HT-29 (cell line): ENCODE results near the gene FPR3. TPM values are rescaled to one million over a fixed set of nuclear protein-coding genes. Genes with fewer than 3 reads are reported as not detected.
"Not testable (repeated sequence)": the region's sequence is repeated elsewhere in the genome, so short reads cannot be mapped to it uniquely, and the experiment has no call there.

Experiments used
- DNase-seq: peaks from one replicate; pipeline ENCODE4 v3.0.0-alpha.2; 2015; ENCODE audit warnings: low spot score
- total RNA-seq: library from RNA; depleted of rRNA; stranded (reverse); fragments of >200 nt; shearing (Covaris generic); gene quantifications from 2 replicates; pipeline ENCODE4 v1.2.3, GENCODE V29; 2014; rRNA removed

The FPR3 gene
- total RNA-seq: not detected in 2 replicates

GRCh38 chr19:51794885-51795490, at the start of gene FPR3:
Gene FPR3, plus strand, starts transcription at chr19:51795157. Its CDS starts 28,592 bp downstream, at chr19:51823749.
- DNase-seq: no peak

GRCh38 chr19:51746731-51747130, 48.2 kb upstream of the FPR3 start:
- no peak for DNase-seq

DNA sequence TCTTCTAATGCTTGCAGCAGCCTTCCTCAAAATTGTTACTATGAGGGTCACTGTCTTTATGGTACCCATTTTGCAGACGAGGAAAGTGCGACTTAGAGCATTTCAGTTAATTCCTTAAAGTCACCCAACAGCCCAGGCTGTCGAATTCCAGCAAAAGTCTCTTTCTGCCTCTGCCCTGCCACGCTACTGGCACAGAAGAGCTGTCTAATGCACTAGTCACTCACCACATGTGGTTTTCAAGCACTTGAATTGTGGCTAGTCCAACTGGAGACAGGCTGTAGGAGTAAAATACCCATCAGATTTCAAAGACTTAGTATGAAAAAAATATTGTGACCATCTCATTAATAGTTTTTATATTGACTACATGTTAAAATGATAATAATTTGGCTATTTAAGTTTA, 45.0 kb upstream of the FPR3 start:
- DNase-seq: no peak

DNA sequence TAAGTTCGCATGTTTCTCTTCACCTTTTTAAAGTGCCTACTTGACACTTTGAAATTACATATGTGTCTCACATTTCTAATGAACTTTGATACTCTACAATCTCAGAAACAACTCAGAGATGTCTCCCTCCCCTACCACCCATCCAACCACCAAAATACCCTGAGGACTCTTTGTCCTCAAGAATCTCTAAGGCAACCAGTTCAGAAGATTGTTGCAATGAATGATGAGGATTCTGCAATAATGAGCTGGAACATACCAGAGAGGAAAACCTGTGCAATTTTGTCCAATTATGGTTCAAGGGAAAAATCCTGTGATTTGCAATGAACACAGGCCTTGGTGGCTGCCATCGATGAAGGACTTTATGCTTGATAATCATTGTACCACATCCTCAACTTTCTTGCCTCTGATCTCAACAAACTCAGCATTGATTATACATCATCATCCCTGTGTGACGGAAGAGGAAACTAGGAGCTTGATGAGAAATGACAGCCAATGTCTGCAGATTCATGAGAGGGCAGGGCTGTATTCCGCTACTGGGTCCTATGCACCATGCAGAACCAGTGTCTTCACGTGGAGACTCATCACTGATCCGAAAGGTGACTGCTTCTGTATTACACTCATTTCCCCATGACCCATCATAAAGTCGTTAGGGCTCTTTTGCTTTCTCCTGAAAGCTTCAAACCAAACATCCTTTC, 44.4 kb upstream of the FPR3 start:
- DNase-seq: no peak

DNA sequence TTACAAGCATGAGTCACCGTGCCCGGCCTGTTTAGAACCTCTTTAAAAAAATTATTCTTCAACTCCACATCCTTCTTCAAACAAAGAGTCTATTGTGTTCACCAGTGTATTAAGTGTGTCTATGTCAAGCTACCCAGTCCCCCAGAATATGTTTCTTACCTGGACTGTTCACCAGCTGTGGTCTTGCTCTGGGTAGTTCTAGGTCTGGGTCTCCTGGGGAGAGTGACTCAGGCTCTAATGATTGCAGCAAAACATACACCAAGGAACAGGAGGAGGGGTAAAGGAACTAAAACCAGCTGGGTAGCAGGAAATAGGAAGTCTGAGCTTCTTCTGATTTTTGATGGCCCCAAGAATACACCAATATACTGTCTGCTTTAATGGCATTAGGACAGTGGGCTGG, 43.3 kb upstream of the FPR3 start, which contains the start of gene FPR1:
FPR1 (minus strand) TSS at position 224 of the 400 bp plus-strand sequence. CDS start 4,884 bp downstream, outside the sequence.
- peak; percentile 29 for DNase-seq

- no peak for DNase-seq
Measured at GRCh38 chr19:51754109-51754508, 40.8 kb upstream of the FPR3 start.

- no peak for DNase-seq
Measured at GRCh38 chr19:51754770-51755169, 40.2 kb upstream of the FPR3 start.

- no peak for DNase-seq
Measured at GRCh38 chr19:51755571-51755970, 39.4 kb upstream of the FPR3 start.

GRCh38 chr19:51760697-51761356, 34.1 kb upstream of the FPR3 start, which contains the start of gene FPR2:
Gene FPR2, plus strand, starts transcription at chr19:51761180. Its CDS starts 7,479 bp downstream, at chr19:51768659.
- DNase-seq: no peak

DNA sequence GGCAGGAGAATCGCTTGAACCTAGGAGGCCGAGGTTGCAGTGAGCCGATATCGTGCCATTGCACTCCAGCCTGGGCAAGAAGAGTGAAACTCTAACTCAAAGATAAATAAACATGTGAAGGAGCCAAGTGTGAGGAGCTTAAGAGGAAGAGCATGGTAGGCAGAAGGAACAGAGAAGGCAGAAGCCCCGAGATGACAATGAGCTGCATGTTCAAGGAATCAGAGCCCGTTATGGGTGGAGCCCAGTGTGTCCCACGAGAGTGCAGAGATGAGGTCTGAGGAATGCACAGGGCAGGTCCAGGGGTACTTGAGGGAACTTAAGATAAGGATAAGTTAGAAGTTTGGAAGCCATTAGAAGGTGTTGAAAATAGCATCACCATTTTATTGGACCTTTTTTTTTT, 33.3 kb upstream of the FPR3 start:
- DNase-seq: no peak

DNA sequence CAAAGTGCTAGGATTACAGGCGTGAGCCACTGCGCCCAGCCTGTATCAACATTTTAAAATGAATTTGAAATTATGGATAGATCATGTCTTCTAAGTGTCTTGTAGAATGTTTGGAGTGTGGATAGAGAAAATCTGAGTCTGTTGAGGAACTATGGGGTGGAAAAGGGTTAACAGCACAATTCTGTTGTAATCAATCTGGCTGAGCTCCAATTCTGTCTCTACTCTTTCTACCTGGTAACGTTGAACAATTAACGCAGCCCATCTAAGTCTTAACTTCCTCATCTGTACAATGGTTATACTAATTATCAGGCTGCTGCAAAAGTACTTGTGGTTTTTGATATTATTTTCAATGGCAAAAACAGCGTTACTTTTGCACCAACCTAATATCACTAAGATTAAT, 29.9 kb upstream of the FPR3 start:
- no peak for DNase-seq

- no peak for DNase-seq
Measured at GRCh38 chr19:51766461-51766860, 28.5 kb upstream of the FPR3 start.

DNA sequence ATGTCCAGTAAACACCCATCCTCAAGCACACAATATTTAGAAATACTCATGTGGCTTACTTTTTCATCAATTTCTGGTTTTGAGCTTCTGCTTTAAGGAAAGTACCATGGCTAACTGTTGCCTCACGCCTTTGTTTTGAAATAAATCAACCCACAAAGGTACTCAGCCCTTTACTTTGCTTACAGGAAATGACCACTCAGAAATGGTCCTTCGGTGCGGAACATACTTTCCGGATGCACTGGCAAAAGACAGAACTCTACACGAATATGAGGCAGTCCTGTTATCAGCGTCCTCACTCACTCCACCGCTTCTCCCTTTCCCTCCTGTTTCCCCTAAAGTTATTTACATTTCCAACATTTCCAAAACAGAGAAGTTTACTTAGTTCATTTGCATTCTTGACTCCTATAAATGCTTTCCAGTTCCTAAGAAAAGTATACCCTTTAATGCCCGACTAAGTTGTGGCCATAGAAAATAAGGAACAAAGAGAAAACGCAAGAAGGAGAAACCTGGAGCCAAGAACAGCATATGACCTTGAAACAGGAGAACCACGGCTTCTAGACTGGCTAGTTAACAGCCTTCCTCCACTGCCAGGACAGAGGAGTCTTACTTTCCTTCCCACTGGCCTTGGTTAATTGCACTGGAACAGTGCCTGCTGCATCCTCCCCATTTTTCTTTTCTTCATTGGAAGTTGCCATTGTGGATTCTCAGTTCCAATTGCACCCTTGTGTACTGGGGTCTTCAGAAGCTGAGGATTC, 23.4 kb upstream of the FPR3 start:
- DNase-seq: no peak

GRCh38 chr19:51772977-51773376, 22.0 kb upstream of the FPR3 start:
- DNase-seq: no peak

GRCh38 chr19:51776561-51776960, 18.4 kb upstream of the FPR3 start:
- DNase-seq: not testable (repeated sequence)

DNA sequence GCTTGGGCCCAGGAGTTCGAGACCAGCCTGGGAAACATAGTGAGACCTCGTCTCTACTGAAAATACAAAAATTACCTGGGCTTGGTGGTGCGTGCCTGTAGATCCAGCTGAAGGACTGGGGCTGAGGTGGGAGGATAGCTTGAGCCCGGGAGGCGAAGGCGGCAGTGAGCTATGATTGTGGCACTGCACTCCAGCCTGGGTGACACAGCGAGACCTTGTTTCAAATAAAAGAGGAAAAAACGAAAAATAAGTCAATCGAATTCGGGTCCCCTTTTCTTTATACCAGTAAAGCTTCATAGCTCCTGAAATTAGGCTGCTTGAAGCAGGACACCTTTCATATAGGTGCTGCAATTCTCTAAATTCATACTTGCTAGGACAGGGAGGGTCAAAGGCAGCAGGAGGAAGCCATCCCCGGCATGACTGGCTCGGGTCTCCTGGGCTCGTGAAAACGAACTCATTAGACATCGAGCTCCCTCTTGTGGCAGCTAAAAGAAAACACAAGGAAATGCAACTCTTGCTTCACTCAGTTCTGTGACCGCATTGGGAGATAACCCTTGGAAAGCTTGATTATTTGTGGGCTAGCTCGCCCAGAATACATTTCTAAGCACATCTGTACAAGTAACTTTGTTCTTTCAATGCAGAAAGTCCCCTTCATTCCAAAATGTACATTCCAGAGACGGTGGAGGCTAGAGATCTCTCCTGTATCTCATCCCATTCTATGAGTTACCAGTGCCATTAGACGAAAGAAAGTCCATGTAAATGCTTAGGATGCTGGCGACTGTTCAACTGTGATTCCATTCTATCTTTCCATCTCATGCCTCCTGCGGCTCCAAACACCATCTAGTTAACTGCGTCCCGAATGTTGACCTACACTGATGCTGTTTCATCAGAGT, 17.1 kb upstream of the FPR3 start:
- peak; percentile 89 for DNase-seq

DNA sequence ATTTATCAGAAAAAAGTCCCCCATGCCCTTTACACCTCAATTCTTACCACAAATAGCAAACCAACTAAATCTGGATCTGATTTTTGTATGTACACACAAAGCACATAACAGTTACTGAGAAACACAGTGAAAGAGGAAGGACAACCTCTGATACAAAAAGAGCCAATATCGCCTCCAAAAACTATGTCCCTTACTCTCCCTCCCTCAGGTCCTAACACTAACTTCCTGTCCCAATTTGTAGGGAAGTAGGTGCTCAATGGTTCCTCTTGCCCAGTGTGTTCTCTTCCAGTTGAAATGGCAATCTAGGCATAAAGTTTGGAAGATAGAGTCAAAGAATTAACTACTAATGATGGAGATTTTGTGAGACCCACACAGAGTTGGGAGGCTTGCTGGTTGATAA, 15.8 kb upstream of the FPR3 start:
- DNase-seq: no peak

GRCh38 chr19:51779703-51780102, 15.3 kb upstream of the FPR3 start:
- no peak for DNase-seq

DNA sequence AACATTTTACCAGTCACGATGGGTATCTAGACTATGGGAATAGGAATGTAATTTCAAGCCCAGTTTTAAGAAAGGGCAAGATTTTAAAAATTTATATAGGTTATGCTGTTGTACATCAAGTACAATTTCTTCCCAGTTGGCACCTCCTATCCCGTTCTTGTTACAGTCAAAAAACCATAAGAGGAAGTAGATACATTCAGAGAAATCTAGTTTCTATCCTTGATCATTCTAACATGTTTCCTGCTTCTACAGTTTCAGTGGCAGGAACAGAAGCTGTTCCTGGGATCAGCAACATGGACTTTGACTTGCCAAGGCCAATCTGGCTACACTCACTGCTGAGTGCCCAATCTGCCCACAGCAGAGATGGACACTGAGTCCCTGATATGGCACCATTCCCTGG, 14.7 kb upstream of the FPR3 start:
- no peak for DNase-seq

DNA sequence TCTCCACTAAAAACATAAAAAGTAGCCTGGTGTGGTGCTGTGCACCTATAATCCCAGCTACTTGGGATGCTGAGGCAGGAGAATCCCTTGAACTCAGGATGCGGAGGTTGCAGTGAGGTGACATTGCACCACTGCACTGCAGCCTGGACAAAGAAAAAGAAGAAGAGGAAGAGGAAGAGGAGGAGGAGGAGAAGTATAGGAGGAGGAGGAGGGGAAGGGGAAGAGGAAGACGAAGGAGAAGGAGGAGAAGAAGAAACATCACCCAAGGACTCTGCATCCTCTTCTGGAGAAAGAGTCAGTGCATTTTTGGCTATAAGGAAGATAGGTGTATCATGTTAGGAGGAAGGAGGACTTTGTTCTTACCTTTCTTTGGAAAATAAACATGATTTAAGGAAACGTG, 13.0 kb upstream of the FPR3 start:
- DNase-seq: no peak

DNA sequence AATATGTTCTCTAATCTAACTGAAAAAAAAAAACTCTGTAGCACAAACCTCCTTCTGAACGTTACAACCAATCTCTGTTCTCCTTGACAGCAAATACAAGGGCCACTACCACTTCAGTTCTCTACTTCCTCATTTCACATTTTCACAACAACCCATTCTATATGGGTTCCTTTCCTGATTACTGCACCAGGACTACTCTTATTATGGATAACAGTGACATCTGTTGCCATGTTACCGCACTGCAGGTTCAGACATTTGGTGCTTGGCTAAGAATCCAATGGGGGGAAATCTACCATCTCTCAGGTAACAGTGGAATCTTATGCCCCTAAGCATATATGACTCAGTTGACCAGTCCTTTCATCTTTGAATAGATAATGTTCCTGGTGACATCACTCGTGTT, 11.6 kb upstream of the FPR3 start:
- DNase-seq: peak; percentile 75
